ENCODE data around the gene KIAA1328.
"Not testable (repeated sequence)": the region's sequence is repeated elsewhere in the genome, so short reads cannot be mapped to it uniquely, and the experiment has no call there.

The KIAA1328 gene

DNA sequence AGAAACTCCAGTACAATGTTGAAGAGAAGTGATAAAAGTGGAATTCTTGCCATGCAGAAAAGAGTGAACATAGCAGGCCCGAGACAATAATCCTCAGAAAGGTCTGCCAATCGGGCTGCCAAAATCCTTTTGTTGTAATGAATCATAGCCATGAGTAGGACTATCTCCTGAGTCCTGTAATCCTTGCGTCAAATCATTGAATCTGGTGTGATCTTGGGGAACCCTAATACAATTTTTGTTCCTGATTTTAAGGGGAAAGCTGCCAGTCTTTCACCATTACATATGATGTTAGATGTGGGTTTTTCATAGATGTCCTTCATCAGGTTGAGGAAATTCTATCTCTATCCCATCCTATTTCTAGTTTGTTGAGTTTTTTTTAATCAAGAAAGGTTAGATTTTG lies 2.4 kb upstream of the KIAA1328 start:
- DNase-seq (ENCODE audit: low spot score), result no peak

DNA sequence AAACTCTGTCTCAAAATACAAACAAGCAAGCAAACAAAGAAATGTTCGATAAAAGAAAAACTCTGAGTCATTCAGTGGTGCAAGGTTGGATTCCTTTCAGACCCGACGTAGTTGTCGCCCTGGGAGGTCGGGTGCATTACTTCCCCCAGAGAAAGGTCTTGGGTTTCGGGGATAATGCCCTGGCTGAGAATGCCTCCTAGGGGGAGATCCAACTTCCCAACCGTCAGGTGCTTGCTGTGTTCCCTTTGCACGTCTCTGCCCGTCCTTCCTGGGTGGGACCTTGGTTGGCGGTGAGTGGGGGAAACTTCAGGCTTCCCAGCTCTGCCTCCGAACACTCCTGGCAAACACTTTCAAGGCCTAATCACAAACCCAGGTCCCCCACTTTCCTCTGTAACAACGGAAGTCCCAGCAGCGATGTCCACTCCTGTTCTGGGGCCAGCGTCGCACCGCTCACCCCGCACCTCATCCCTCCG lies 734 bp upstream of the KIAA1328 start:
- no peak for DNase-seq (ENCODE audit: low spot score)

DNA sequence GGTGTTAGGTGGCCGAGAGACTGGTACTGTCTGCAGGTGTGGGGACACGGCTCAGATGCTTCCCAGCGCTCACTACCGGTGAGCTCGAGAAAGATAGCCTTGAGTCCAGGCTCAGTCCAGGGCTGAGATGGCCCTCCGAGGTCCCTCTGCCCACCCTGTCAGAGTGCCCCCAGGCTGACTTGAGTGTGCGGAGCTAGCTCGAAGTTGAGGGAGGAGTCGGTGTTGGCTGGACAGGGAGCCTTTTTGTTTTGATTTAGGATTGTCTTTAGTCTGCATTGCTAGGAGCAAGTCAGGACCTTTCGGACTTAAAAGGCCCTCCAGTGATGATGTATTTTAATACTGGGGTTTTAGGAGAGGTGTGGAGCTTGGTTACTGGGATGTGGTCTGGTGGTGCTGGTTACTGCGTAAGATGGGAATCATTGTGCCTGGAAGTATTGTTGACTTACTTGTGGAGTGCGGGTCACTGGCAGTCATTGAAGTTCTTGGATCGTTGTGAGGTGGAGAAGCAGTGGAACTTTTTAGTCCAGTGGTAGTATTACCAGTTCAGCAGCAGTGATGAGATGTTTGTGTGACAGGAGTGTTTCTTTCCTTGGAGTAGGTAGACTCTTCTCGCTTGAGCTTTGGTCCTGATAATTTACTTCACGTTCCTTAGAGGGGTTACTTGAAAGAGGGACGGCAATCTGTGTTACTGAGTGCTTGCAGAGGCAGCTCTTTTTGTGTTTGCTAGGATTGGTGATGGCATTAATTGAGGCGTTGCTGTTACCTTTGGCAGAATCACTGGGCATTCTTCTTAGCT lies 633 bp downstream of the KIAA1328 start:
- DNase-seq (ENCODE audit: low spot score), result peak; percentile 14

DNA sequence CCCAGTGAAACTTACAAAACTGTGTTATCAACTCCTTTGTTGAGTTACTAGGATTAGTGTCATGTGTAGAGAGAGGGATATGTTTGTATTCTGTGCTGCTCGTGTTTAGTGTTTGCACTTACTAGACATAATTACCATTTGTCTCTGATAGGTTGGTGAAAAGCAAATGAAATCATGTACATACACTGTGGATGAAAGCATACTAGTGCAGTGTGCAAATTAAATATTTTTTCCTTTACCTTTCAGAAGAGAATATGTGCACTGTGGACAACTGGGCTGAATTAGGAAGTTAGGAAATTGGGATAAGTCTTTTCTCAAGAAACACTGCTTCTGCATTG lies 1.2 kb downstream of the KIAA1328 start:
- DNase-seq (ENCODE audit: low spot score), result no peak

DNA sequence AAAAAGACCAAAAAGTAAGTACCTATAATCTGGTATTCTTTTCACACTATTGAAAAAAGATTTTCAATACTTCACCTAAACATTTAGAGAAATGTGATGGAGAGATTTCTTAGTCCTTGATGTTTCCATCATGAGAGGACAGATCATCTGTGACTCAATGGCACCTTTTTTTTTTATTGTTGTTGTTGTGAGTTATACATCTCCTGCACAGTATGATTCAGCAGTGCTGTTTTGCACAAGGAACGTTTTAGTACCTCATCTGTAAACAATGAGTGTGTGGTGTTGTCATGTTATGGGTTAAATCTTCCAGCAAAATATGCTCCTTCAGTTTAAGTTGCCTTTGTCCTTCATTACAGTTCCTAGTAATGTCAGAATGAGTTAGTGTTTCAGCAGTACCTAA lies 2.2 kb downstream of the KIAA1328 start:
- no peak for DNase-seq (ENCODE audit: low spot score)

DNA sequence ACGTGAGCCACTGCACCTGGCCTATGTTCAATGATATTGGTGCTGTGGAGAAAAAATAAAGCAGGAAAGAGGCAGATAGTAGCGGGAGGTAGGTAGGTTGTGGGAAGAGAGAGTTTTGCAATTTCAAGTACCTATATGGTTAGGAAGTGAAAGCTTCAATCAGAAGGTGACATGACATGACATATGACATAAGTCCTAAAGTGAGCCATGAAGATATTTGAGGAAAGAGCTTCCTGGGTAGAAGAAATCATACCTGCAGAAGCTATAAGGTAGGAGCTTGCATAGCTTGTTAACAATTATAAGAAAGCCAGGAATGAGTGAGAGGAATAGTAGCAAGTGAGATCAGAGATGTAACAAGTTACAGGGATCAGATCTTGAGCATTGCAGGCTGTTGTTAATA lies 4.2 kb downstream of the KIAA1328 start:
- no peak for DNase-seq (ENCODE audit: low spot score)

DNA sequence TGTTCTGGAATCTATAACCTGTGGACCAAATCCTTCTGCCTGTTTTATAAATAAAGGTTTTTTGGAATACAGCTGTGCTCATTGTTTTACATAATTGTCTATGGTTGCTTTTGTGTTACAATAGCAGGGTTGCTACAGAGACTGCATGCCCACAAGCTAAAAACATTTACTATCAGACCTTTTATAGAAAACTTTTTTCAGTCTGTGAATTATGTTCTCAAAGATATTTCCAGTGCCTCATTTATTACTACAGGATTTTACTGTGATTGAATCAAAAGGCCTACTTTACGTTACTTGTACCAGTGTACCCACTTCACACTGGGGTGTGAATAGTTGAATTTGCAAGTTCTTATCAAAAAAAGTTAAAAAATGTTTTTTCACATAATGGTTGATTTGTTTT lies 7.0 kb downstream of the KIAA1328 start:
- peak; percentile 29 for DNase-seq (ENCODE audit: low spot score)

DNA sequence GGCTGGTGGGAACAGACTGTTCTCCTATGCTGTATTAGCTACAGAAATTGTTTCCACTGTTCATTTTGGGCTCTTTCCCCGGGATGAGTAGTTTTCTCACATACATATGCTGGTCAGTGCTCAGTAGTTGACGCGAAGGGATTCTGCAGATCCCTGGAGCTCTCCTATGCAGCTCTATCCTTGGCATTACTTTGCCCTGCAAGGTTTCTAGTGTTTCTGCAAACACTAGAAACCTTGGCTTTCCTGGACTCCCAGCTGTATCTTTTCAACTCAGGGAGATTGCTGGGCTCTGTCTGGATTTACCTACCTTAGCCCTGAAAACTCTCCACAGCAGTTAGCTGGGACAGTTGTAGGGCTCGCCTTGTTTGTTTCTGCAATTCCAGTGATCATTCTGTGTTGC lies 10.9 kb downstream of the KIAA1328 start:
- DNase-seq (ENCODE audit: low spot score), result no peak

DNA sequence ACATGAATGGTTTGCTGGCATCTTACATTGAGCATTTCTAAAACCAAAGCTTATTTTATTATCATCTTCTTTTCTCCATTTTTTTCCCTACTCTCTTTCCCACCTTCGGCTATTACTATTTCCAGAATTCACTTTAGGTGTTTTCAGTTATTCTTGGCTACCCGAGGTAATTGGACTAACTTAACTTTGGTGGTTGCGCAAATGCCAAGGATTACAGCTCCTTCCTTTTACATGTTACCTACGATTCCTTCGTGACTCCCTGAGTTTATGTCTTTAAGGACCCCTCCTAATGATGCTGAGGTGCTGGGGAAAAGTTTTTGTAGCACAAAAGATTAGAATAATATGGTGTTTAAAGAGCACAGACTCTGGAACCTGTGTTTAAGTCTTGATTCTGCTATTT lies 14.3 kb downstream of the KIAA1328 start:
- DNase-seq (ENCODE audit: low spot score), result no peak

DNA sequence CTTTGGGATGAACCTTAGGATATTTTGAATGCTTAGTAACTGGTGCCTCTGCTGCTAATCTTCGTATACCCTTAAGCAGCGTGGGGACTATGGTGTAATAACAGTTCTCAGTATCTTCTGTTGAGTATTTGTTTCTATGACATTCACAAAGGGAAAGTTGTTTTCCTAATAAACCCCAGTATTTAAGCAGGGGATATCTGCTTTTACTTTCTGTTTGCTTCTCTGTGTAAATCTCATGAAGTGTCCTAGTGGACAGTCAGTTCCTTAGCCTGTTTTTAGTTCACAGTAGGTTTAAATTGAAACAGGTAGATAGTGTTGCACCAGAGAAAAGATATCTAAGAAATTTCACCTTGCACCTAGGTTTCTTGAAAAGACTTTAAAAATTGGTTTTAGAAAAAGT lies 14.9 kb downstream of the KIAA1328 start:
- DNase-seq (ENCODE audit: low spot score), result no peak

DNA sequence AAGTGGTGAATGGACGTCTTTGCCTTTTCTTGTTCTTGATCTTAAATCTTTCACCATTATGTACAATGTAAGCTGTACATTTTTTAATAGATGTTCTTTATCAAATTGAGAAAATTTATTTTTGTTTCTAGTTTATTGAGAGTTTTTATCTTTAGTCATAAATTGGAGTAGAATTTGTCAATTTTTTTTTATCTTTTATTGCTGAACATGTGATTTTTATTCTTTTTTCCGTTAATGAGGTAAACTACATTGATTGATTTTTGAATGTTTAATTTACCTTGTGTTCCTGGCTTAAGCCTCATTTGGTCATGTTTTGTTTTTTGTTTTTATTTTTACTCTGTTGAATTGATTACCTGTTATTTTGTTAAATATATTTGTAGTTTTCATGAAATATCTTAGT lies 19.7 kb downstream of the KIAA1328 start:
- no peak for DNase-seq (ENCODE audit: low spot score)

DNA sequence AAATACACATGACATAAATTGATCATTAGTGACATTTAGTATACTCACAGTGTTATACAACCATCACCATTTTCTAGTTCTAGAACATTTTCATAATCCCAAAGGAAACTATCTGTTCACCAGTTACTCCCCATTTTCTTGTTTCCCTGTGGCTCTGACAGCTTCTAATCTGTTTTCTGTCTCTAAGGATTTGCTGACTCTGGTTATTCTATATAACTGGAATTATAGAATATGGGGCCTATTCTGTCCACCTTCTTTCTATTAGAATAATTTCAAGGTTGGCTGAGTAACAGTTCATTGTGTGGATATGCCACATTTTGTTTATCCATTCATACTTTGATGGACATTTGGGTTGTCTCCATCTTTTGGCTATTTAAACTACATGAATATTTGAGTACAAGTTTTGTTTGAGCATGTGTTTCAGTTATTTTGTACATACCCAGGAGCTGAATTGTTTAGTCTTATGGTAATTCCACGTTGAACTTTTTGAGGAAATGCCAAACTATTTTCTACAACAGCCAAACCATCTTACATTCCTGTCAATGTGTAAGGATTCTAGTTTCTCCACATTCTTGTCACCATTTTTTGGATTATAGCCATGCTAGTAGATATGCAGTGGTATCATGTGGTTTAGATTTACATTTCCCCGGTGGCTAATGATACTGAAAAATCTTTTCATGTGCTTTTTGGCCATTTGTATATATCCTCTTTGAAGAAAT lies 20.5 kb downstream of the KIAA1328 start:
- DNase-seq (ENCODE audit: low spot score), result no peak

DNA sequence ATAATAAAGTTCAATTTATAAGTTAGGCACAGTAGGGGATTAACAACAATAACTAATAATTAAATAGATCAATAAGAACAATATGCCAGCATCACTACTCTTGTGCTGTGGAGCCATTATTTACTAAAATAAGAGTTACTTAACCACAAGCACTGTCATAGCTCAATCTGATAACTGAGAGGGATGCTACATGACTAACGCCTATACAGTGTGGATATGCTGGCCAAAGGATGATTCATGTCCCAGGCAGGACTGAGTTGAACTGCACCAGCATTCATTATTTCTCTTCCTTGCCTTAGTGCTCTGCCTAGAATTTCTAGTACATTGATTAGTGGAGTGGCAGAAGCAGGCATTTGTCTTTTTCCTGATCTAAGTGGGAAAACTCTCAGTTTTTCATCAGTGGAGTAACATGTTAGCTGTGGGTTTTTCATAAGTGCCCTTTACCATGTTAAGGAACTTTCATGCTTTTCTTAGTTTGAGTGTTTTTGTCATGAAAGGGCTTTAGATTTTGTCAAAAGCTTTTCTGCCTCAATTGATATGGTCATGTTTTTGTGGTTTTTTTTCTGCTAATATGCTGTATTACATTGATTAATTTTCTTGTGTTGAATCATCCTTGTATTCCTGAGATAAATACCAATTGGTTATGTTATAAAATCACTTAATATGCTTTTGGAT lies 21.7 kb downstream of the KIAA1328 start:
- no peak for DNase-seq (ENCODE audit: low spot score)

DNA sequence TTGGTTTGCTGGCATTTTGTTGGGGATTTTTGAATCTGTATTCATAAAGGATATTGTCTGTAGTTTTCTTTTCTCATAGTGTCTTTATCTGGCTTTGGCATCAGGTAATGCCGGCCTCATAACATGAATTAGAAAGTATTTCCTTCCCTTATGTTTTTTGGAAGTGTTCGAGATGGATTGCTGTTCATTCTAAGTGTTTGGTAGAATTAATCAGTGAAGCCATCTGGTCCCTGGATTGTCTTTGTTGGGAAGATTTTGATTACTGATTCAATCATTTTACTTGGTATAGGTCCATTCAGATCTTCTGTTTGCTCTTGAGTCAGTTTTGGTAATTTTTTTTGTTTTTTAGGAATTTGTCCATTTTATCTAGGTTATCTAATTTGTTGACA lies 22.3 kb downstream of the KIAA1328 start:
- no peak for DNase-seq (ENCODE audit: low spot score)

DNA sequence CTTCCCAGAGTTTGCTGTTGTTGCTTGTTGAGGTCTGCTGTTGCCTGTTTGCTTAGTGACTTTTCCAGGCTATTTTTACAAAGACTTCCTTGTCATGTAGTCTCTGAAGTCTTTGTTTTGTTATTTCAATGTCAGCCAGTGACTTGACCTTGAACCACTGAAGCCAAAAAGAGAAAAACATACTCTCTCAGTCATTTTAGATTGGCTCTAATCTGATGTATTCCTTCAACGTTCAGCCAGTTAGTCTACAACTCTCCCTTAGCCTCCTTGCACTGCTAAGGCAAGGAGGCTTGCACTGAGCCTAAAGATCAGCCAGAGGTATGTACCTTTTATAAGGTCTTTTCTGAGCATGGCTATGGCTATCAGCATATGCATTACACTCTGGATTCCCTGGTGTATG lies 27.9 kb downstream of the KIAA1328 start:
- no peak for DNase-seq (ENCODE audit: low spot score)

DNA sequence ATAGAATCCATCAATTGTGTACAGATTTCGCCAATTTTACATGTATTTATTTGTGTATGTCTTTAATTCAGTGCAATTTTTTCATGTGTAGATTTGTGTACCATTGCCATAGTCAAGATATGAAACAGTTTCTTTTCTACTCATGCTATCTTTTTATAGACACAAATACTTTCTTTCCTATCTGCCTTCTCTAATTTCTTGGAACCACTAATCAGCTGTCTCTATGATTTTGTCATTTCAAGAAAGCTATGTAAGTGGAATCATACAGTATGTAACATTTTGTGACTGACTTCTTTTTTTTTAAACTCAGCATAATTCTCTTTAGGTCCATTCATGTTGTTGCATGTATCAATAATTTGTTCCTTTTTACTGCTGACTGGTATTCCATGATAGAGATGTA lies 33.3 kb downstream of the KIAA1328 start:
- no peak for DNase-seq (ENCODE audit: low spot score)

DNA sequence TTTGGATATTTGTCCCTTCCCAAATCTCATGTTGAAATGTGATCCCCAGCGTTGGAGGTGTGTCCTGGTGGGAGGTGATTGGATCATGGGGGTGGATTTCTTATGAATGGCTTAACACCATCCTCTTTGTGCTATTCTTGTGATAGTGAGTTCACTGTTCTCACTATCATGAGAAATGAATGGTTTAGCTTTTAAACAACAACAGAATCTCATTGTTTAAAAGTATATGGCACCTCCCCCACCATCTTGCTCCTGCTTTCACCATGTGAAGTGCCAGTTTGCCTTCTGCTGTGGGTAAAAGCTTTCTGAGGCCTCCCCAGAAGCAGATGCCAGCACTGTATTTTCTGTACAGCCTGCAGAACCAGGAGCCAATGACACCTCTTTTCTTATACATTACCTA lies 38.1 kb downstream of the KIAA1328 start:
- DNase-seq (ENCODE audit: low spot score), result peak; percentile 26

DNA sequence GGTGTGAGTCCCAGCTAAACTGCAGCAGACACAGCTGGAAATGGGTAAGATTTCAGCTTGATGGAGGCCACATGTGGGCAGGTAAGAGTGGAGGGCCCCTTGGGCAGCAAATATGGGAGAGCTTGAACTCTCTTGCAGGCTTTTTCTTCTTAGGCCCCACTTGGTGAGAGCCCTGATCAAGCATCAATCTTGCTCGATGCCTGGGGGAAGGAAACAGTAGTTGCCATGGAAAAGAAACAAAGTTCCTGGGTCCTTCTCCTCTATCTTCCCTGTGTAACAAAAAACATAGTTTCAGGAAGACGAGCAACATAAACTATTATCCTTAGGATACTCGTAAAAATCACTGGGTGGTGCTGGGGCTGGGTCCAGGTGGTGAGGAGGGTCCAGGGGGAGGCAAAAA lies 42.9 kb downstream of the KIAA1328 start:
- DNase-seq (ENCODE audit: low spot score), result no peak

DNA sequence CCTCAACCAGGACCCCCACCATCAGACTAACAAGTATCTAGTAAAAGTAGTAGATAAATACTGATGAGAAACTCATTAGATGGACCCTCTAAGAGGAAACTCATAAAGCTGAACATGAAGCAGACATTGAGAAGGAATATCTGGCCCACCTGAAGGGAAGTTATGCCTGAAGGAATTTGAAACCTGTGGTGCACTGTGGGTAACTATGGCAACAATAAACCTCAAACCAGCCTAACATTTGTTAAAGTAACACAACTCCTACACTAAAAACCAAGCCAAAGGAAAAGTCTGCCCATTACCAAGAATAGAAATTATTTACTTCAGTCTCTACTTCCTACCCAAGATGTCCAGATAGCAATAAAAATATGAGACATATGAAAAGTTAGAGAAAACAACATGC lies 43.4 kb downstream of the KIAA1328 start:
- DNase-seq (ENCODE audit: low spot score), result no peak

DNA sequence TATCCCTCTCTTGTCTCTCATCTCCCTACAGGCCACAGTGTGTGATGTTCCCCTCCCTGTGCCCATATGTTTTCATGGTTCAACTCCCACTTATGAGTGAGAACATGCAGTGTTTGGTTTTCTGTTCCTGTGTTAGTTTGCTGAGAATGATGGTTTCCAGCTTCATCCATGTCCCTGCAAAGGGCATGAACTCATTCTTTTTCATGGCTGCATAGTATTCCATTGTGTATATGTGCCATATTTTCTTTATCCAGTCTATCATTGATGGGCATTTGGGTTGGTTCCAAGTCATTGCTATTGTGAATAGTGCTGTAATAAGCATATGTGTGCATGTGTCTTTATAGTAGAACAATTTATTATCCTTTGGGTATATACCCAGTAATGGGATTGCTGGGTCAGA lies 44.9 kb downstream of the KIAA1328 start:
- not testable (repeated sequence) for DNase-seq (ENCODE audit: low spot score)

DNA sequence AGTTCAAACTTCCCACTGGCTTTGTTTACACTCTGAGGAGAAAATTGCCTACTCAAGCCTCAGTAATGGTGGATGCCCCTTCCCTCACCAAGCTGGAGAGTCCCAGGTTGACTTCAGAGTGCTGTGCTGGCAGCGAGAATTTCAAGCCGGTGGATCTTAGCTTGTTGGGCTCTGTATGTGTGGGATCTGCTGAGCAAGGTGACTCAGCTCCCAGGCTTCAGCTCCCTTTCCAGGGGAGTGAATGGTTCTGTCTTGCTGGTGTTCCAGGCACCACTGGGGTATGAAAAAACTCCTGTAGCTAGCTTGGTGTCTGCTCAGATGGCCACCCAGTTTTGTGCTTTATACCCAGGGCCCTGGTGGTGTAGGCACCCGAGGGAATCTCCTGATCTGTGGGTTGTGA lies 50.9 kb downstream of the KIAA1328 start:
- not testable (repeated sequence) for DNase-seq (ENCODE audit: low spot score)

DNA sequence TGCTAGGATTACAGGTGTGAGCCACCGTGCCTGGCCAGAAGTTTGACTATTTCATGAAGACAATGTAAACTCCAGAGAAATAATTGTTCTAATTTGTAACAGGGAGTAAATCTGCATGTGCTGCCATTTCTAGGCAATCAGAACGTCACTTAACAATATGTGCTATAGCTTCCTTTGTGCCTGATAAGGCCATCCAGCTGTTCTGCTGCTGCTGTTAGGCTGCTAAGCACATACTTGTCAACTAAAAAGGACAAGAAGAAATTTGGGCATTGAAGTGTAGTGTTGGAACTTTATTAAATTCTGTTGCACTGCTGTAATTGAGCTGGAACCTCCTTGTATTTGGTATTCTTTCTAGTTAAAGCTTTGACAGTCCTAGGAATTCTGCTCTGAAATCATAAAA lies 57.1 kb downstream of the KIAA1328 start:
- DNase-seq (ENCODE audit: low spot score), result no peak

DNA sequence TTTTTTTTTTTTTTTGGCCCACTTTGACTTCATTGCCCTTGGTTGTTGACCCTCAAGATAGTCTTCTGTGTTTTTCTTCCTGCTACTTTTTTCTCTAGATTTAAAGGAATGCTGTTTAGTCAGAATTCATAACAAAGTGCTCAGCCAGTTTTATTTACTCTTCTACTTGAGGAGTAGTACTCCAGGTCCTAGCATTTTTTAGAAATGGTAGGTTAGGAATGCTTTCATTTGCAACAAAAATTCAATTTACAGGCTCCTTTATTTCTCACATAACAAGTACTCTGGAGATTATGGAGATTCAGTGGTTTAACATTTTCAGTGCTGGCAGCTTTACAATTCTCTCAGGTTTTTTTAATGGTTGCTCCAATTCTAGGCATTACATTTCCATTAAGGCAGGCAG lies 58.2 kb downstream of the KIAA1328 start:
- DNase-seq (ENCODE audit: low spot score), result no peak

Data from globus pallidus (tissue), 1 donor.